DMS153 treated with DMSO at 0.1 percent for 48 hours (cell line): Measurements from ENCODE around the gene PPFIA1.

Experiments
- DNase-seq: peaks from one replicate; lab custom pipeline; 2025; ENCODE audit not compliant: unreplicated experiment; lab: John Stamatoyannopoulos, UW

The PPFIA1 gene

GRCh38 chr11:70410276-70411205 is 140.1 kb downstream of the PPFIA1 start:
- DNase-seq, result no peak

GRCh38 chr11:70411713-70412452 is 141.4 kb downstream of the PPFIA1 start:
- DNase-seq, result no peak

- no peak for DNase-seq
Observed at GRCh38 chr11:70413151-70413550, 142.7 kb downstream of the PPFIA1 start.

- DNase-seq, result no peak
Observed at GRCh38 chr11:70414341-70415100, 144.0 kb downstream of the PPFIA1 start.

GRCh38 chr11:70415191-70415590 is 144.7 kb downstream of the PPFIA1 start:
- DNase-seq, result no peak

GRCh38 chr11:70415642-70416395 is 145.3 kb downstream of the PPFIA1 start:
- no peak for DNase-seq

- no peak for DNase-seq
Observed at GRCh38 chr11:70416881-70417280, 146.4 kb downstream of the PPFIA1 start.

GRCh38 chr11:70418130-70418529 is 147.6 kb downstream of the PPFIA1 start:
- DNase-seq, result no peak

GRCh38 chr11:70419307-70420007 is 149.0 kb downstream of the PPFIA1 start:
- no peak for DNase-seq

DNA sequence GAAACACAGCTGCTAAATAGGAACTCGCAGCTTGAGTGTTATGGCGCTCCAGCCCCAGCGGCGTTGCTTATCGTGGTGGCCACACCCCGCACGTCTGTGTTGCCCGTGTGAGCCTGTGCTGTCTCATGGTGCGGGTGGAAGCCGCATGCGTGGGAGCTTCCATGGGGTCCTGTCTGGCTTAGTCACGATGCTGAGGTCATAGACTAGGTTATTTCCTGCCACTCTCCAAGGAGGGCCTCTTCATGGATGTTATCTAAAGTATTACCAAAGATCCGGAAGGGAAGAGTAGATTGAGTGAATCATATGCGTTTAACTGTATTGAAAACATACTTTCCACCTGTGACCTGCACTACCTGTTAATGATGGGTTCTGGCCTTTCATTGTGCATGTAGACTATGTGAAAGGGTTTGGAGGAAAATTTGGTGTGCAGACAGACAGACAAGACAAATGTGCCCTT is 149.5 kb downstream of the PPFIA1 start:
- no peak for DNase-seq

GRCh38 chr11:70420496-70420895 is 150.0 kb downstream of the PPFIA1 start:
- no peak for DNase-seq

GRCh38 chr11:70421123-70421522 is 150.6 kb downstream of the PPFIA1 start:
- DNase-seq, result no peak

GRCh38 chr11:70422692-70423522 is 152.4 kb downstream of the PPFIA1 start:
- DNase-seq, result no peak

- DNase-seq, result no peak
Observed at GRCh38 chr11:70423523-70424505, 153.3 kb downstream of the PPFIA1 start.

DNA sequence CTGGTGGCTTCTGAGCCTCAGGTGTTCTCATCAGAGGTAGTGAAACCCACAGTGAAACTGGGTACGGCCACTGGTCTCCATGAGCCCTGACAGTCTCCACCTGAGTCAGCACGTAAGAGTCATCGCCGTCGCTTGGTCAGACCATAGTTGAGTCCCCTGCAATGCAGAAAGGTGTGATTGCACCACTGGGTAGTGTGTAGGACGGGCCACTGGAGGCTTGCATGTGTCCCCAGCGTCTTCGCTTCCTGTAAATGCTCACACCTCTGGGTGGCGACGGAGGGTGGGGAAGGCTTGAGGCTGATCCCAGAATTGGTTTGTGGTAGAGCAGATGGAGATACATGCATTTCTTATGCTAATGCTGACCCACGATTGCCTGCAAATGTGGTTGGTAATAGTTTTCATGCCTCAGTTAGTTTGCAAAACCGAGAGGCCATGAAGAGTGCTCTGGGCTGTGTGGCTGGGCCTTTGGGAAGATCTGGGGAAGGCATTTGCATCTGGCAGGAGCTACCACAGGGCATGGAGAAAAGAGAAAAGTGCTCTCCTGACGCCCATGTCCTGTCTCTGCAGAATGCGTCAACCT is 154.4 kb downstream of the PPFIA1 start:
- DNase-seq, result no peak

GRCh38 chr11:70427436-70427835 is 156.9 kb downstream of the PPFIA1 start:
- no peak for DNase-seq

DNA sequence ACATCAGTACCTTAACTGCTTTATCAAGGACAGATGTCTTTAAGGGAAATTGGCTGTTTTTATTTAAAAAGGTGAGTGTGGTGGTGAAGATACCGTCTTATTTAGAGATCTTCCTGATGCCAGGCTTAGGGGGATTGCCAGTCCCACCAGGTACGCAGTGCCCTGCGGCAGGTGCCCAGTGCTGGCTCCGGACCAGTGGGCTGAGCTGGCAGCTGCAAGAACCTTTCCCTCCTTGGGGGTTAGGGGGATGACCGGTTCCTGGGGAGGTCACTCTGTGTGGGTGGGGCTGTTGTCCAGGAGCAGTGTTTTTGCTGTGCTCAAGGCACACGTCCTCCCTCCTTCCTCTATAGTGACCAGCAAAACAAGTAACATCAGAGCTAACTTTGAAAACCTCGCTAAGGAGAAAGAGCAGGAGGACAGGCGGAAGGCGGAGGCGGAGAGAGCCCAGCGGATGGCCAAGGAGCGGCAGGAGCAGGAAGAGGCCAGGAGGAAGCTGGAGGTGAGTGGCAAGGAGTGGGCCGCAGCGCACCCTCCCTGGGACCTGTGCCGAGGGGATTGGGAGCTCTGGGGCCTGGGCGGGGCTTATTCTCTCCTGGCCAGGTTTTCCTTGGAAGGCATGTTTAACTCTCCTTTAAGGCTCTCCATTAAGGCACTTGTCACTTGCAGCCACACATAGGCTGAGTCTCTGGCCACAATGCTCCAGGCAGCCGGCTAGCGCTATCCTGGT is 158.4 kb downstream of the PPFIA1 start:
- no peak for DNase-seq
